Nephron (organoid): ENCODE measurements around the gene MFAP1.

Experiments used
- H3K27ac Mint-ChIP-seq, 3 experiments: 2 replicates each; pipeline ENCODE4 v1.8.0; 2020; ENCODE audit warnings: mixed read lengths in 3 of 3, mild to moderate bottlenecking in 2 of 3, moderate library complexity in 1 of 3
- H3K27me3 Mint-ChIP-seq: 2 replicates; pipeline ENCODE4 v1.8.0; 2021; ENCODE audit warnings: low read depth, mild to moderate bottlenecking, moderate library complexity, mixed read lengths
- H3K36me3 Mint-ChIP-seq: 2 replicates; pipeline ENCODE4 v1.8.0; 2020; ENCODE audit warnings: low read depth, mixed read lengths
- H3K4me1 Mint-ChIP-seq: 2 replicates; pipeline ENCODE4 v1.8.0; 2020; ENCODE audit warnings: mixed read lengths
- H3K4me3 Mint-ChIP-seq, 3 experiments: 2 replicates each; pipeline ENCODE4 v1.8.0; 2020; ENCODE audit warnings: mild to moderate bottlenecking in 3 of 3, mixed read lengths in 3 of 3, moderate library complexity in 2 of 3
- H3K9me3 Mint-ChIP-seq: 2 replicates; pipeline ENCODE4 v1.8.0; 2020; ENCODE audit warnings: mixed read lengths
- CTCF ChIP-seq, 3 experiments: fragments of 200-600 bp; sonication (generic); IDR thresholded peaks; one replicate each; pipeline ENCODE4 v1.5.0; 2021; ENCODE audit warnings: antibody characterized with exemption in 3 of 3; ENCODE audit not compliant: unreplicated experiment in 3 of 3

Gene MFAP1

DNA sequence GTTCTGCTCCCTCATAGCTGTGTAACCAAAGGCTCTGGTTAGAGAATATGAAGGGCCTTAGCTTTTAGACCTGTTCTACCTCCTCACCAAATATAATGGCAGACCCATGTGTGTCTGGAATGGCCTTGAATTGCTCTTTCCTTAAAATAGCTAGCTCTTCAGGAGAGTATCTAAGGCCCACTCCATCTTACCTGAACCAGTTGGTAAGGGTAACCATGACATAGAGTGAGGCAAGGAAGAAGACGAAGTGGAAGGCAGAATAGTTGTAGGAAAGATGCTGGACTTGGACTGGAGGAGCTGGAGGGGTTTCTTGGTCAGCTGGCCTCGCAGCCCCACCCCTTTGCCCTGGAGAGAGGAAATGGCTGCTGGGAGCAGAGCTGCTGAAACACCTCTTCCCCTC is 29.3 kb downstream of the MFAP1 start:
- H3K36me3 Mint-ChIP-seq = peaks cover 59% of the 10 kb centered on the region

GRCh38 chr15:43794269-43795037 is 30.0 kb downstream of the MFAP1 start:
- H3K4me3 Mint-ChIP-seq = peak overlapping the region; percentile 96 to 99 (median 99)

More for the DNA sequence above, 29.3 kb downstream of the MFAP1 start:
- H3K27me3 Mint-ChIP-seq = no peaks in the 10 kb centered on the region
- H3K4me1 Mint-ChIP-seq = peaks cover 50% of the 10 kb centered on the region
- H3K4me3 Mint-ChIP-seq = peak overlapping the region; percentile 96 to 99 (median 99)
- no peak for TF ChIP-seq CTCF (IDR thresholded peaks at IDR 0.05; ENCODE audit: unreplicated experiment in 3 of 3)
- H3K9me3 Mint-ChIP-seq = no peaks in the 10 kb centered on the region
- H3K27ac Mint-ChIP-seq = peak overlapping the region; percentile 48 to 96 (median 63)

DNA sequence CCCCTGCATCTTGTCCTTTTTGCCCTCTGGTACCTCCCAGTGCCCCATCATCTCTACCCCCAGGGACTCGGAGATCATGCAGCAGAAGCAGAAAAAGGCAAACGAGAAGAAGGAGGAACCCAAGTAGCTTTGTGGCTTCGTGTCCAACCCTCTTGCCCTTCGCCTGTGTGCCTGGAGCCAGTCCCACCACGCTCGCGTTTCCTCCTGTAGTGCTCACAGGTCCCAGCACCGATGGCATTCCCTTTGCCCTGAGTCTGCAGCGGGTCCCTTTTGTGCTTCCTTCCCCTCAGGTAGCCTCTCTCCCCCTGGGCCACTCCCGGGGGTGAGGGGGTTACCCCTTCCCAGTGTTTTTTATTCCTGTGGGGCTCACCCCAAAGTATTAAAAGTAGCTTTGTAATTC is 30.8 kb downstream of the MFAP1 start:
- Mint-ChIP-seq H3K9me3 (no peaks in the 10 kb centered on the region), H3K27me3 (no peaks in the 10 kb centered on the region), H3K4me1 (peaks cover 45% of the 10 kb centered on the region), H3K27ac (peak overlapping the region; percentile 96 to 98 (median 97)), H3K36me3 (peaks cover 46% of the 10 kb centered on the region), H3K4me3 (peak overlapping the region; percentile 96 to 99 (median 99))
- TF ChIP-seq CTCF (IDR thresholded peaks at IDR 0.05; ENCODE audit: unreplicated experiment in 3 of 3) = no peak

More at GRCh38 chr15:43794269-43795037, 30.0 kb downstream of the MFAP1 start:
- no peaks in the 10 kb centered on the region for H3K9me3 Mint-ChIP-seq
- H3K27me3 Mint-ChIP-seq = no peaks in the 10 kb centered on the region
- peak overlapping the region; percentile 63 to 97 (median 96) for H3K27ac Mint-ChIP-seq
- peaks cover 47% of the 10 kb centered on the region for H3K4me1 Mint-ChIP-seq
- H3K36me3 Mint-ChIP-seq = peaks cover 52% of the 10 kb centered on the region
- TF ChIP-seq CTCF (IDR thresholded peaks at IDR 0.05; ENCODE audit: unreplicated experiment in 3 of 3) = no peak

- no peak for TF ChIP-seq CTCF (IDR thresholded peaks at IDR 0.05; ENCODE audit: unreplicated experiment in 3 of 3)
- H3K4me1 Mint-ChIP-seq = peaks cover 39% of the 10 kb centered on the region
- H3K27me3 Mint-ChIP-seq = no peaks in the 10 kb centered on the region
- H3K4me3 Mint-ChIP-seq = peak overlapping the region; percentile 96 to 99 (median 99)
- no peaks in the 10 kb centered on the region for H3K9me3 Mint-ChIP-seq
- peak overlapping the region; percentile 96 to 98 (median 97) for H3K27ac Mint-ChIP-seq
- peaks cover 40% of the 10 kb centered on the region for H3K36me3 Mint-ChIP-seq
Measured at GRCh38 chr15:43792761-43793476, 31.6 kb downstream of the MFAP1 start.

DNA sequence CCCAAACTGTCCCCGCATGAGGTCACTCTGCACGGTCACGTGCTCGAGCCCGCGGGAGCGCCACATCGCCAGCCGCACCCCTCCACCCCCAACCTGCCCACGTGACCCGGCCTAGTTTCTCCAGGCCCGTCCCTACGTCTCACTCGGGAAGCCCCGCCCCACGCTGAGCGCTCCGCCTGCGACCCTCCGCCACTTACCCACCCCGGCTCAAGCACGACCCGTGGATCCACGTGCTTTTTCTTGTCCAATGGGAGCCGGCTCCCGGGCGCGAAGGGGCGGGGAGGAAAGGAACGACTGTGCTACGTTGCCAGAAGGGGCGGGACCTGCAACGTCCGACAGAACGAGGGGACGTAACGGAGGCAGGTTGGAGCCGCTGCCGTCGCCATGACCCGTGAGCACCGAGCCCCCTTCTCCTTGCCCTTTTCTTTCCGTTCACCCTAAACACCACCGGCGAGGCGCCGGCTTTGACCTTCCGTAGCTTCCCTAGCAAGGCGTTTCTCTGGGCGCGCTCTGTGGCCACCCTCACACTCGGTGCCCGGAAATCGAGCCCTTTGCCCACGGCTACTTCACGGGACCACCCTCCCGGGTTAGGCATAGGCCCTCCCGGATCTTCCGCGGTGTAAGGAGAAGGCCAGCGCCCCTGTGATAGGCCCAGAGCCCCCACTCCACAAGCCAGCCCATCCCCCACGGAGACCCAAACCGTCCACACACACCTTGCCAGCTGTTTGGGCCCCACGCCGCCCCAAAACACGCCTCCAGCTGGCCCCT is 32.3 kb downstream of the MFAP1 start, which contains the start of gene SERF2:
TSS of gene SERF2 (plus strand) at position 328 of the 768 bp plus-strand sequence. CDS start at position 385, 57 bp downstream.
- Mint-ChIP-seq H3K27ac (peak within 1 kb of the TSS; percentile 96 to 98 (median 97)), H3K36me3 (peaks cover 40% of the 10 kb centered on the region), H3K4me1 (peaks cover 39% of the 10 kb centered on the region), H3K9me3 (no peaks in the 10 kb centered on the region), H3K27me3 (no peaks in the 10 kb centered on the region), H3K4me3 (peak within 1 kb of the TSS; percentile 96 to 99 (median 99))
- TF ChIP-seq CTCF (IDR thresholded peaks at IDR 0.05; ENCODE audit: unreplicated experiment in 3 of 3) = no peak
